ENCODE data around the gene P3H3.

P3H3 gene

GRCh38 chr12:6840330-6840729 is 12.1 kb downstream of the P3H3 start:
- no peaks in the 10 kb centered on the region for H3K9me3 ChIP-seq (ENCODE audit: insufficient read depth, low read depth, low read length)
- 0 out of 2 replicates have a peak, but pooled peaks cover 4% of the 10 kb centered on the region for H3K4me1 ChIP-seq (ENCODE audit: insufficient read depth, low read length)
- no peak overlapping the region for H3K9ac ChIP-seq (ENCODE audit: low read depth, low read length)
- no peak overlapping the region for H3K4me3 ChIP-seq (ENCODE audit: low read length)
- no peaks in the 10 kb centered on the region for H3K27me3 ChIP-seq (ENCODE audit: insufficient read depth, low read length)
- H3K27ac ChIP-seq (ENCODE audit: low read length) = no peak overlapping the region
- H3K36me3 ChIP-seq (ENCODE audit: insufficient read depth, low read depth, low read length) = peaks cover 82% of the 10 kb centered on the region

- H3K4me3 ChIP-seq (ENCODE audit: low read length) = no peak within 1 kb of the TSS
- no peak within 1 kb of the TSS for H3K27ac ChIP-seq (ENCODE audit: low read length)
- peaks cover 86% of the 10 kb centered on the region for H3K36me3 ChIP-seq (ENCODE audit: insufficient read depth, low read depth, low read length)
- H3K9ac ChIP-seq (ENCODE audit: low read depth, low read length) = no peak within 1 kb of the TSS
- no peaks in the 10 kb centered on the region for H3K9me3 ChIP-seq (ENCODE audit: insufficient read depth, low read depth, low read length)
- H3K4me1 ChIP-seq (ENCODE audit: insufficient read depth, low read length) = 0 out of 2 replicates have a peak, but pooled peaks cover 4% of the 10 kb centered on the region
- no peaks in the 10 kb centered on the region for H3K27me3 ChIP-seq (ENCODE audit: insufficient read depth, low read length)
These were observed 12.7 kb downstream of the P3H3 start, which contains the start of gene GNB3 for GRCh38 chr12:6840761-6841515. GNB3 (plus strand) TSS chr12:6840925; CDS start chr12:6841288, 363 bp downstream.

DNA sequence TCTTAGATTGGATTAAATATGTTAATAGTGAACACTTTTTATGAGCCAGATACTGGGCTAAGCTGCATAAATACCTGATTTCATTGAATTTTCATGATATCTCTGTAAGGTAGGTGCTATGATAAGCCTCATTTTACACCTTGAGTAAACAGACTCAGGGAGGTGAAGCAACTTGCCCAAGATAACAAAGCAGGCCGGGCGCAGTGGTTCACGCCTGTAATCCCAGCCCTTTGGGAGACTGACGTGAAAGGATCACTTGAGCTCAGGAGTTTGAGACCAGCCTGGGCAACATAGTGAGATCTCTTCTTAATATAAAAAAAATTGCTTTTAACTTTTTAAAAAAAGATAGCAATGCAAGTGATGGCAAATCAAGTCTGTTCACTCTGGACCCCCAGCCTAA is 13.9 kb downstream of the P3H3 start:
- no peak overlapping the region for H3K27ac ChIP-seq (ENCODE audit: low read length)
- no peak overlapping the region for H3K9ac ChIP-seq (ENCODE audit: low read depth, low read length)
- H3K4me1 ChIP-seq (ENCODE audit: insufficient read depth, low read length) = 0 out of 2 replicates have a peak, but pooled peaks cover 4% of the 10 kb centered on the region
- no peaks in the 10 kb centered on the region for H3K9me3 ChIP-seq (ENCODE audit: insufficient read depth, low read depth, low read length)
- H3K36me3 ChIP-seq (ENCODE audit: insufficient read depth, low read depth, low read length) = peaks cover 86% of the 10 kb centered on the region
- no peaks in the 10 kb centered on the region for H3K27me3 ChIP-seq (ENCODE audit: insufficient read depth, low read length)
- no peak overlapping the region for H3K4me3 ChIP-seq (ENCODE audit: low read length)

GRCh38 chr12:6843118-6843902 is 15.1 kb downstream of the P3H3 start:
- H3K4me1 ChIP-seq (ENCODE audit: insufficient read depth, low read length) = 0 out of 2 replicates have a peak, but pooled peaks cover 4% of the 10 kb centered on the region
- H3K36me3 ChIP-seq (ENCODE audit: insufficient read depth, low read depth, low read length) = peaks cover 84% of the 10 kb centered on the region
- no peak overlapping the region for H3K9ac ChIP-seq (ENCODE audit: low read depth, low read length)
- H3K27ac ChIP-seq (ENCODE audit: low read length) = no peak overlapping the region
- no peaks in the 10 kb centered on the region for H3K9me3 ChIP-seq (ENCODE audit: insufficient read depth, low read depth, low read length)
- H3K4me3 ChIP-seq (ENCODE audit: low read length) = no peak overlapping the region
- H3K27me3 ChIP-seq (ENCODE audit: insufficient read depth, low read length) = no peaks in the 10 kb centered on the region

GRCh38 chr12:6845395-6845794 is 17.2 kb downstream of the P3H3 start:
- H3K9me3 ChIP-seq (ENCODE audit: insufficient read depth, low read depth, low read length) = no peaks in the 10 kb centered on the region
- H3K27ac ChIP-seq (ENCODE audit: low read length) = no peak overlapping the region
- no peak overlapping the region for H3K9ac ChIP-seq (ENCODE audit: low read depth, low read length)
- H3K27me3 ChIP-seq (ENCODE audit: insufficient read depth, low read length) = no peaks in the 10 kb centered on the region
- no peak overlapping the region for H3K4me3 ChIP-seq (ENCODE audit: low read length)
- H3K36me3 ChIP-seq (ENCODE audit: insufficient read depth, low read depth, low read length) = peaks cover 84% of the 10 kb centered on the region
- H3K4me1 ChIP-seq (ENCODE audit: insufficient read depth, low read length) = 0 out of 2 replicates have a peak, but pooled peaks cover 2% of the 10 kb centered on the region

DNA sequence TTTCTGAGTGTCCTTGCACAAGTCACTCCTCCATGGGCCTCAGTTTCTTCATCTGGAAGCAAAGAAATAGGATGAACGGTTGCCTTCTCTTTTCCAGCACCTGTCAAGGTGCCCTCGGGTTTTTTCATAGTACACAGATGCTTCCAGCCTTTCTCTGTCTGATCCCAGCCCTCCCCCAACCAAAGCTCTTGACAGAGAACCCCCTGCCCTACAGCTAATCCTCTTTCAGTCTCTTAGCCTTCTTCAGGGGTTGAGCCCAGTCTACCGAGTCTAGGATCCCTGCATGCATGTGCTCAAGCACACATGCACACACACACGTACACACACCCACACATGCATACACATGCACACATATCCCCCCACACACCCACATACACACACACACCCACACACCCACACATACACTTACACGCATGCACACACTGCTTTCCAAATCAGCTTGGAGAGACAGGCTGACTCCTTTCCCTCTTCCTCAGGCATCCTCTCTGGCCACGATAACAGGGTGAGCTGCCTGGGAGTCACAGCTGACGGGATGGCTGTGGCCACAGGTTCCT is 18.2 kb downstream of the P3H3 start:
- Histone ChIP-seq H3K9ac (ENCODE audit: low read depth, low read length) (no peak overlapping the region), H3K36me3 (ENCODE audit: insufficient read depth, low read depth, low read length) (peaks cover 84% of the 10 kb centered on the region), H3K4me1 (ENCODE audit: insufficient read depth, low read length) (0 out of 2 replicates have a peak, but pooled peaks cover 4% of the 10 kb centered on the region), H3K4me3 (ENCODE audit: low read length) (no peak overlapping the region), H3K27me3 (ENCODE audit: insufficient read depth, low read length) (no peaks in the 10 kb centered on the region), H3K27ac (ENCODE audit: low read length) (no peak overlapping the region), H3K9me3 (ENCODE audit: insufficient read depth, low read depth, low read length) (no peaks in the 10 kb centered on the region)

DNA sequence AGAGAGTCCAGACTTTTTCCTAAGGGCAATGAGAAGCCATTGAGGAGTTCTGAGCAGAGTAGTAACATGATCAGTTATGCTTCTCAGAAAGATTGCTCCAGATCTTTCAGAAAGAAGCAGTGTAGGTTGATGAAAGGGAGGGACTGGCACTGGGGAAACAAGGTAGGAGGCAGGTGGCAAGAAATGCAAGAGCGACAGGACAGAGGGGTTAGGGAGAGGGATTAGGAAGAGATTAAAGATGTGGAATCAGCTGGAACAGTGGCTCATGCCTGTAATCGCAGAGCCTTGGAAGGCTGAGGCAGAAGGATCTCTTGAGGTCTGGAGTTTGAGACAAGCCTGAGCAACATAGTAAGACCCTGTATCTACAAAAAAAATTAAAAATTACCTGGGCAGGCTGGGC is 19.5 kb downstream of the P3H3 start:
- Histone ChIP-seq H3K4me3 (ENCODE audit: low read length) (no peak overlapping the region), H3K9ac (ENCODE audit: low read depth, low read length) (no peak overlapping the region), H3K27ac (ENCODE audit: low read length) (no peak overlapping the region), H3K9me3 (ENCODE audit: insufficient read depth, low read depth, low read length) (no peaks in the 10 kb centered on the region), H3K36me3 (ENCODE audit: insufficient read depth, low read depth, low read length) (peaks cover 71% of the 10 kb centered on the region), H3K27me3 (ENCODE audit: insufficient read depth, low read length) (no peaks in the 10 kb centered on the region), H3K4me1 (ENCODE audit: insufficient read depth, low read length) (0 out of 2 replicates have a peak, but pooled peaks cover 4% of the 10 kb centered on the region)

- H3K9ac ChIP-seq (ENCODE audit: low read depth, low read length) = no peak overlapping the region
These were observed 21.2 kb downstream of the P3H3 start for GRCh38 chr12:6849427-6849826.

GRCh38 chr12:6849976-6850560 is 21.9 kb downstream of the P3H3 start:
- Histone ChIP-seq H3K4me1 (ENCODE audit: insufficient read depth, low read length) (peaks cover 9% of the 10 kb centered on the region; the same call in 1 of the 2 replicates), H3K27ac (ENCODE audit: low read length) (no peak overlapping the region), H3K36me3 (ENCODE audit: insufficient read depth, low read depth, low read length) (peaks cover 53% of the 10 kb centered on the region)

More at GRCh38 chr12:6849427-6849826, 21.2 kb downstream of the P3H3 start:
- H3K27me3 ChIP-seq (ENCODE audit: insufficient read depth, low read length) = no peaks in the 10 kb centered on the region
- H3K27ac ChIP-seq (ENCODE audit: low read length) = no peak overlapping the region
- peaks cover 9% of the 10 kb centered on the region; the same call in 1 of the 2 replicates for H3K4me1 ChIP-seq (ENCODE audit: insufficient read depth, low read length)
- no peaks in the 10 kb centered on the region for H3K9me3 ChIP-seq (ENCODE audit: insufficient read depth, low read depth, low read length)
- H3K36me3 ChIP-seq (ENCODE audit: insufficient read depth, low read depth, low read length) = peaks cover 56% of the 10 kb centered on the region
- no peak overlapping the region for H3K4me3 ChIP-seq (ENCODE audit: low read length)

GRCh38 chr12:6850796-6851152 is 22.6 kb downstream of the P3H3 start:
- H3K27ac ChIP-seq (ENCODE audit: low read length) = no peak overlapping the region
- peak overlapping the region; percentile 89 for H3K9ac ChIP-seq (ENCODE audit: low read depth, low read length)
- peaks cover 53% of the 10 kb centered on the region for H3K36me3 ChIP-seq (ENCODE audit: insufficient read depth, low read depth, low read length)
- H3K4me1 ChIP-seq (ENCODE audit: insufficient read depth, low read length) = peaks cover 9% of the 10 kb centered on the region; the same call in 1 of the 2 replicates
- H3K4me3 ChIP-seq (ENCODE audit: low read length) = peak overlapping the region; percentile 77
- no peaks in the 10 kb centered on the region for H3K27me3 ChIP-seq (ENCODE audit: insufficient read depth, low read length)
- H3K9me3 ChIP-seq (ENCODE audit: insufficient read depth, low read depth, low read length) = no peaks in the 10 kb centered on the region

More at GRCh38 chr12:6849976-6850560, 21.9 kb downstream of the P3H3 start:
- Histone ChIP-seq H3K9me3 (ENCODE audit: insufficient read depth, low read depth, low read length) (no peaks in the 10 kb centered on the region), H3K9ac (ENCODE audit: low read depth, low read length) (peak overlapping the region; percentile 89; the same call in 1 of the 2 replicates), H3K4me3 (ENCODE audit: low read length) (peak overlapping the region; percentile 77), H3K27me3 (ENCODE audit: insufficient read depth, low read length) (no peaks in the 10 kb centered on the region)
